ENCODE results near the gene PDHB.

DNA sequence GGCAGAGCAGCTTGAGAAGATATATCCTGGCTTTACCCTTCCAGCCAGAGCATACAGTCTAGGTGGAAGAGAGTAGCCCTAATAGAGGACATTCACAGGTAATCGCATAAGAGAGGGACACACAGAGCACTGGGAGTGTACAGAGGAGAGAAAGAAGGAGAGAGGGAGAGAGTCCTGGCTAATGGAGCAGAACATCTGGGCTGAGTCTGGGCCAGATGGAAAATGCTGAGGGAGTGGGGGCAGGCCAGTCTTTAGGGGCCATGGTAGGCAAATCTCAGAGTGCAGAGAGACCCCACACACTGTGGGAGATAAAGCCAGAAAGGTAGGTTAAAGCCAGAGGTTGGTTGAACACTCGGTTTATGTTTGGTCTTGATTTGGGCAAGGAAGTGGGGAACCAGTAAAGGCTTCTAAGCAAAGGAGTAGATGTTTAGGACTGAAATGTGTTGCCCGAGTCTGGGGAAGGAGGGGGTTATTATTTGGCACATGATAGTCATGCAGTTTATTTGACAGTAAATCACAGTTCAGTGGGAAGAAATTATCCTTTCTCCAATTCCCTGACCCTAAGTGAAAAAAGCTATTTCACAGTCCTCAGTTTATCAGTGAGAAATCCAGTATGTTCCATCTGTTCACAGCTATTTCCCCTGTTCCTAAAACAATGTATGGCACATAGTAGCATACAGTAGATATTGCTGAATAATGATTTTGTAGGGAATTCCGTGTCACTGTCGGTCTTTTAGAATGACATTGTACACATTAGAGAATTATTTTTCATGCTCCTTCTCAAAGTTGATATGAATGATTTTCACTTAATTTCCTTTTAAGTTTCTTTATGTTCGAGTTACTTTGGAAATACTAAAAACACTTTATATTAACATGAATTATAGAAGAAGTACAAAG lies 45.7 kb downstream of the PDHB start:
- TF ChIP-seq, protein P1, sequence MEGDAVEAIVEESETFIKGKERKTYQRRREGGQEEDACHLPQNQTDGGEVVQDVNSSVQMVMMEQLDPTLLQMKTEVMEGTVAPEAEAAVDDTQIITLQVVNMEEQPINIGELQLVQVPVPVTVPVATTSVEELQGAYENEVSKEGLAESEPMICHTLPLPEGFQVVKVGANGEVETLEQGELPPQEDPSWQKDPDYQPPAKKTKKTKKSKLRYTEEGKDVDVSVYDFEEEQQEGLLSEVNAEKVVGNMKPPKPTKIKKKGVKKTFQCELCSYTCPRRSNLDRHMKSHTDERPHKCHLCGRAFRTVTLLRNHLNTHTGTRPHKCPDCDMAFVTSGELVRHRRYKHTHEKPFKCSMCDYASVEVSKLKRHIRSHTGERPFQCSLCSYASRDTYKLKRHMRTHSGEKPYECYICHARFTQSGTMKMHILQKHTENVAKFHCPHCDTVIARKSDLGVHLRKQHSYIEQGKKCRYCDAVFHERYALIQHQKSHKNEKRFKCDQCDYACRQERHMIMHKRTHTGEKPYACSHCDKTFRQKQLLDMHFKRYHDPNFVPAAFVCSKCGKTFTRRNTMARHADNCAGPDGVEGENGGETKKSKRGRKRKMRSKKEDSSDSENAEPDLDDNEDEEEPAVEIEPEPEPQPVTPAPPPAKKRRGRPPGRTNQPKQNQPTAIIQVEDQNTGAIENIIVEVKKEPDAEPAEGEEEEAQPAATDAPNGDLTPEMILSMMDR (IDR thresholded peaks at IDR 0.05 in 4 of 5, conservative IDR thresholded peaks at IDR 0.05 in 1 of 5), result no peak
- TF ChIP-seq POLR2A (IDR thresholded peaks at IDR 0.05), result no peak
